GM12878 (cell line): ENCODE measurements around the gene CAPN1. TPM values are rescaled to one million over a fixed set of nuclear protein-coding genes. Genes with fewer than 3 reads are reported as not detected.

Experiments
- ATAC-seq: fragments of 200-7000 bp; cut with Tn5 transposase; 3 replicates; pipeline ENCODE4 v1.9.1; 2020; ENCODE audit warnings: mild to moderate bottlenecking, moderate library complexity
- BruUV-seq: library from RNA; stranded (reverse); fragments of 400-500 nt; replicated peaks from 2 replicates; lab custom pipeline; 2021; lab: Mats Ljungman, UMichigan
- CTCF ChIA-PET: fragments of 300-600 bp; sonication (Branson Sonifier 250); formaldehyde crosslinking; extraction: SDS; loops from one replicate; lab custom pipeline; 2021; ENCODE audit warnings: inconsistent platforms; lab: Yijun Ruan, JAX
- POLR2A ChIA-PET: fragments of 350-600 bp; formaldehyde crosslinking; extraction: SDS; loops from one replicate; lab custom pipeline; 2021; ENCODE audit warnings: inconsistent platforms; lab: Charles Lee
- RAD21 ChIA-PET: fragments of 300-600 bp; sonication (Branson Sonifier 250); formaldehyde crosslinking; loops from one replicate; lab custom pipeline; 2023; ENCODE audit warnings: antibody characterized with exemption; ENCODE audit not compliant: unreplicated experiment; lab: Charles Lee
- SMC1A ChIA-PET: fragments of 300-600 bp; sonication (Branson Sonifier 250); formaldehyde crosslinking; loops from one replicate; lab custom pipeline; 2023; ENCODE audit not compliant: unreplicated experiment, uncharacterized antibody; lab: Charles Lee
- DNase-seq: peaks from one replicate; pipeline ENCODE4 v3.0.0-alpha.2; 2011; ENCODE audit warnings: low read depth, low spot score
- FAIRE-seq: peaks from 3 replicates; lab custom pipeline; 2011; peaks lifted over from hg19 to GRCh38; lab: Jason Lieb, UNC
- H2AFZ ChIP-seq: 2 replicates; pipeline ENCODE4 v1.6.0; 2011; ENCODE audit warnings: low read depth, low read length, control low read depth; ENCODE audit not compliant: control insufficient read depth
- H3K27ac ChIP-seq: 2 replicates; pipeline ENCODE4 v1.5.1; 2011; ENCODE audit warnings: control low read depth; ENCODE audit not compliant: control insufficient read depth, insufficient read depth
- H3K27me3 ChIP-seq, 2 experiments: replicated peaks in 1 of 2; 2 replicates each; pipeline versions ENCODE4 v1.6.0 to v1.6.1; 2011; ENCODE audit warnings: low read length in 1 of 2; ENCODE audit not compliant: control insufficient read depth in 2 of 2, insufficient read depth in 2 of 2
- H3K36me3 ChIP-seq, 2 experiments: 2 replicates each; pipeline ENCODE4 v1.5.1; 2011; ENCODE audit warnings: low read length in 1 of 2; ENCODE audit not compliant: control insufficient read depth in 2 of 2, insufficient read depth in 2 of 2
- H3K4me1 ChIP-seq: 2 replicates; pipeline ENCODE4 v1.6.1; 2011; ENCODE audit warnings: mild to moderate bottlenecking, low read length, moderate library complexity, mixed read lengths; ENCODE audit not compliant: control insufficient read depth, insufficient read depth
- H3K4me2 ChIP-seq: 2 replicates; pipeline ENCODE4 v1.6.0; 2011; ENCODE audit warnings: control low read depth; ENCODE audit not compliant: control insufficient read depth, insufficient read depth
- H3K4me3 ChIP-seq: fragments of 200-600 bp; sonication (generic); 2 replicates; pipeline ENCODE4 v1.5.1; 2016
- H3K79me2 ChIP-seq: 2 replicates; pipeline ENCODE4 v1.6.0; 2011; ENCODE audit warnings: low read length; ENCODE audit not compliant: control insufficient read depth, insufficient read depth
- H3K9ac ChIP-seq: 2 replicates; pipeline ENCODE4 v1.8.0; 2011; ENCODE audit warnings: low read length, control low read depth, mixed read lengths; ENCODE audit not compliant: control insufficient read depth, insufficient read depth
- H3K9me3 ChIP-seq: replicated peaks from 3 replicates; pipeline ENCODE4 v1.5.1; 2011; ENCODE audit warnings: mild to moderate bottlenecking, low read length; ENCODE audit not compliant: control insufficient read depth, insufficient read depth
- H4K20me1 ChIP-seq: 2 replicates; pipeline ENCODE4 v1.6.0; 2011; ENCODE audit not compliant: control insufficient read depth, insufficient read depth
- ASH2L ChIP-seq: fragments of 300-600, 200-600 bp; sonication (generic); IDR thresholded peaks from 2 replicates; pipeline ENCODE4 v1.6.1; 2017; ENCODE audit warnings: low read depth, mild to moderate bottlenecking, borderline replicate concordance
- BACH1 ChIP-seq: fragments of 450-650 bp; IDR thresholded peaks from 2 replicates; pipeline ENCODE4 v1.6.1; 2017; ENCODE audit warnings: mild to moderate bottlenecking, borderline replicate concordance
- EED ChIP-seq: sonication (generic); IDR thresholded peaks from 2 replicates; pipeline ENCODE4 v1.6.1; 2016; ENCODE audit warnings: antibody characterized with exemption, low read depth
- EGR1 ChIP-seq, 2 experiments: IDR thresholded peaks; 1 replicate in 1 of 2; 2 replicates in 1 of 2; pipeline ENCODE4 v1.6.1; 2011 to 2012; ENCODE audit warnings: low read depth in 2 of 2, low read length in 2 of 2, borderline replicate concordance in 1 of 2, mild to moderate bottlenecking in 1 of 2, moderate library complexity in 1 of 2
- EP300 ChIP-seq, 2 experiments: fragments of 150-350 bp in 1 of 2; IDR thresholded peaks; 2 replicates each; pipeline ENCODE4 v1.6.1; 2011 to 2012; ENCODE audit warnings: low read depth in 2 of 2, low read length in 2 of 2, borderline replicate concordance in 1 of 2, improper control_type of control experiment in 1 of 2, inconsistent platforms in 1 of 2; ENCODE audit not compliant: control insufficient read depth in 1 of 2
- FOXK2 ChIP-seq: fragments of 450-650 bp; IDR thresholded peaks from 2 replicates; pipeline ENCODE4 v1.6.1; 2017; ENCODE audit warnings: mild to moderate bottlenecking, moderate library complexity
- GABPA ChIP-seq: IDR thresholded peaks from 2 replicates; pipeline ENCODE4 v1.6.1; 2014; ENCODE audit warnings: antibody characterized with exemption, low read depth, mild to moderate bottlenecking, inconsistent platforms
- POLR2A ChIP-seq: IDR thresholded peaks from 2 replicates; pipeline ENCODE4 v1.6.1; 2011; ENCODE audit warnings: low read depth, mild to moderate bottlenecking, low read length
- RAD21 ChIP-seq: IDR thresholded peaks from 2 replicates; pipeline ENCODE4 v1.6.1; 2011; ENCODE audit warnings: mild to moderate bottlenecking, low read depth, low read length, moderate library complexity; ENCODE audit not compliant: insufficient read depth
- STAT1 ChIP-seq: fragments of 450-650 bp; conservative IDR thresholded peaks from 2 replicates; pipeline ENCODE4 v1.6.1; 2014; ENCODE audit warnings: antibody characterized with exemption, mild to moderate bottlenecking
- TCF12 ChIP-seq: IDR thresholded peaks from 2 replicates; pipeline ENCODE4 v1.6.1; 2011; ENCODE audit warnings: low read depth, mild to moderate bottlenecking, low read length
- WGBS: methylation state at CpG from one replicate; pipeline ENCODE4 v1.1.6; 2016; ENCODE audit warnings: low lambda C conversion rate; ENCODE audit not compliant: insufficient replicate concordance, insufficient coverage; ENCODE audit errors: missing lambda C conversion rate; 5-methylcytosine and 5-hydroxymethylcytosine counted together
- in situ Hi-C: fragments of 300-500 bp; cut with MboI; formaldehyde crosslinking; loops from 9 replicates; pipeline ENCODE4 v1.14.3; 2018; ENCODE audit warnings: mixed read lengths
- intact Hi-C: fragments of 100-400 bp; cut with micrococcal nuclease; formaldehyde crosslinking; loops from one replicate; pipeline ENCODE4 v1.14.2; 2022; ENCODE audit not compliant: unreplicated experiment
- polyA plus RNA-seq, 11 experiments: library from polyadenylated mRNA; depleted of rRNA in 4 of 11; unstranded in 6 of 11; stranded (reverse) in 5 of 11; fragments of >200 nt; fragmentation: Nextera tagmentation in 4 of 11; fragmentation: Illumina TruSeq in 1 of 11; extraction: Ambion mirVana in 4 of 11; extraction: Trizol in 1 of 11; gene quantifications; 1 replicate in 1 of 11; 2 replicates in 10 of 11; pipeline versions ENCODE4 v1.2.1 to v1.2.3, GENCODE V29; 2011 to 2016; ENCODE audit warnings: inconsistent platforms in 2 of 11, missing spikeins in 2 of 11, low read depth in 1 of 11
- total RNA-seq, 4 experiments: library from RNA; depleted of rRNA in 3 of 4; stranded (reverse); fragments of >200 nt in 3 of 4; fragmentation: Illumina TruSeq in 1 of 4; extraction: Trizol in 1 of 4; gene quantifications; 2 replicates each; pipeline versions ENCODE4 v1.2.1 to v1.2.3, GENCODE V29; 2013 to 2021
- TF ChIP-seq, protein P1 (sequence below): fragments of 450-650 bp; formaldehyde crosslinking; IDR thresholded peaks from 2 replicates; pipeline ENCODE4 v1.4.0; 2020; ENCODE audit warnings: mild to moderate bottlenecking, moderate library complexity

Gene CAPN1
- total and polyA plus RNA-seq, 10 of the 15 experiments (the other 5 are each of a cell fraction or from before 2014, with no cell fraction given): 2.2 to 167 (median 77.3) TPM

DNA sequence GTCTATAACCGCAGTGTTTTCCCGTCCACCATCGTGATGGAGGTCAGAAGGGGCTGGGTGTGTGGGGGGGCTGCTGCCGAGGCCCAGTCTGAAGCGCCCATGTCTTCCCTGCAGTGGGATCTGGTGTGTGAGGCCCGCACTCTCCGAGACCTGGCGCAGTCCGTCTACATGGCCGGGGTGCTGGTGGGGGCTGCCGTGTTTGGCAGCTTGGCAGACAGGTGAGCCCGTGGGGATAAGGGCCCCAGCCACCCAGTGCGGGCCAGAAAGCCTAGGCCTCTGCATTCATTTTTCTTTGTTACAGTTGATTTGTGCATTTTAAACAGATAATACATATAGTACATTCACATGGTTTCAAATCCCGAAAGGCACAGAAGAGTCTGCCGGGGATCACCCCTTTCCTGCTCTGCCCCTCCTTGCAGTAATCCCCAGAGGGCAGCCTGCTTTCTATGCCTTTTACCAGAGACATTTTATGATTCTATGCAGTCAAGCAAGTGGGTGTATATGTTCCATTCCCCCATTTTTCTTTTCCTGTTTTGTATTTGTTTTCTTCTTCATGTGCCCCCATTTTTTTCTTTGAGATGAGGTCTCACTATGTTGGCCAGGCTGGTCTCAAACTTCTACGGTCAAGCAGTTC is 32.6 kb downstream of the CAPN1 start:
- H3K27ac ChIP-seq: no peak overlapping the region
- H3K79me2 ChIP-seq: no peaks in the 10 kb centered on the region
- in situ Hi-C loops (no loop called here), intact Hi-C loops (no loop called here)
- no peaks in the 10 kb centered on the region for H3K9me3 ChIP-seq
- ATAC-seq: no peak
- no peak overlapping the region for H3K4me3 ChIP-seq
- no TSS peak for BruUV-seq
- SMC1A ChIA-PET: interaction anchor here (0.6 kb wide), 1 partner anchor 1302 kb away, joined by 3 read pairs; no protein-coding TSS in a partner anchor
- peaks cover 7% of the 10 kb centered on the region for H3K4me1 ChIP-seq
- peaks cover 0 to 6% of the 10 kb centered on the region in 2 experiments; a peak in 2 of 4 replicates for H3K36me3 ChIP-seq
- no peak for FAIRE-seq
- CTCF ChIA-PET: interaction anchor here (1.0 to 1.1 kb wide), 2 partner anchors 10 to 138 kb away, joined by 3 to 4 read pairs; no protein-coding TSS in a partner anchor
- H3K9ac ChIP-seq: no peak overlapping the region
- H4K20me1 ChIP-seq: no peaks in the 10 kb centered on the region
- RAD21 ChIA-PET: interaction anchor here (0.7 to 0.9 kb wide), 2 partner anchors 11 to 14 kb away, joined by 3 to 4 read pairs; no protein-coding TSS in a partner anchor
- no peak overlapping the region for H3K4me2 ChIP-seq
- no peak overlapping the region for H2AFZ ChIP-seq
- no peaks in the 10 kb centered on the region for H3K27me3 ChIP-seq
- DNase-seq: no peak
- POLR2A ChIA-PET: no interaction called here
- WGBS: 61% methylated on average over 16 of the region's 16 CpGs
- TF ChIP-seq POLR2A: 0 out of 2 replicates have a peak, but pooled peaks have one; percentile 26
- no peak for TF ChIP-seq BACH1

DNA sequence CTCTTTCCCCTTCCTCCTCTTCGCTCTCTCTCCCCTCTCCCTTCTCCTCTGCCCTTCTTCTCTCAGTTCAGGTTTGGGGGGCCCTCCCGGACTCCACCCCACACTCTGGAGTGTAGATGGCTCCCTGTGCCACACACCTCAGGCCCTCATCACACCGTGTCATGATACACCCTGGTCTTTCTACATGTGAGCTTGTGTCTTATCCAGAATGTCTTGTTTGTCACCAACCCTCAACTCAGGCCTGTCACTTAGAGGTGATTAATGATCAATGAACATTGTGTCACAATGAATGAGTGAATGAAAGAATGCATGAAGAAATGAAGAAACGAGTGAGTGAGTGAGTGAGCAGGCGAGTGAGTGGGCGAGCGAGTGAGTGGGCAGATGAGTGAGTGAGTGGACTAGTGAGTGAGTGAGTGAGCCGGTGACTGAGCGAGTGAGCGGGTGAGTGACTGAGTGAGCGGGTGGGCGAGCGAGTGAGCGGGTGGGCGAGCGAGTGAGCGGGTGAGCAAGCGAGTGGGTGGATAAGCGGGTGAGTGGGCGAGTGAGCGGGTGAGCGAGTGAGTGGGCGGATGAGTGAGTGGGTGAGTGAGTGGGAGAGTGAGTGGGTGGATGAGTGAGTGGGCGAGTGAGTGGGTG is 33.8 kb downstream of the CAPN1 start:
- no peak overlapping the region for H3K9ac ChIP-seq
- no peaks in the 10 kb centered on the region for H3K9me3 ChIP-seq
- ATAC-seq (no peak), FAIRE-seq (no peak), DNase-seq (no peak)
- POLR2A ChIA-PET: no interaction called here
- H3K4me1 ChIP-seq: peaks cover 7% of the 10 kb centered on the region
- BruUV-seq: no TSS peak
- H2AFZ ChIP-seq: no peak overlapping the region
- no peak overlapping the region for H3K27ac ChIP-seq
- 67% methylated on average over 24 of the region's 24 CpGs for WGBS
- SMC1A ChIA-PET: no interaction called here
- RAD21 ChIA-PET: interaction anchor here (0.9 kb wide), 1 partner anchor 10 kb away, joined by 4 read pairs; no protein-coding TSS in a partner anchor
- CTCF ChIA-PET: interaction anchor here (1.0 kb wide), 1 partner anchor 11 kb away, joined by 3 read pairs; no protein-coding TSS in a partner anchor
- no peaks in the 10 kb centered on the region for H3K79me2 ChIP-seq
- intact Hi-C loops: no loop called here
- peaks cover 0 to 4% of the 10 kb centered on the region in 2 experiments; a peak in 2 of 4 replicates for H3K36me3 ChIP-seq
- H4K20me1 ChIP-seq: no peaks in the 10 kb centered on the region
- no peaks in the 10 kb centered on the region for H3K27me3 ChIP-seq
- H3K4me3 ChIP-seq: no peak overlapping the region
- no peak overlapping the region for H3K4me2 ChIP-seq
- in situ Hi-C loops: no loop called here
- TF ChIP-seq EP300 (IDR thresholded peaks at IDR 0.05; ENCODE audit: borderline replicate concordance in 1 of 2, control insufficient read depth in 1 of 2, low read depth in 2 of 2, low read length in 2 of 2): no peak
- TF ChIP-seq TCF12: no peak
- TF ChIP-seq RAD21: no peak
- no peak for TF ChIP-seq ASH2L
- TF ChIP-seq, protein P1, sequence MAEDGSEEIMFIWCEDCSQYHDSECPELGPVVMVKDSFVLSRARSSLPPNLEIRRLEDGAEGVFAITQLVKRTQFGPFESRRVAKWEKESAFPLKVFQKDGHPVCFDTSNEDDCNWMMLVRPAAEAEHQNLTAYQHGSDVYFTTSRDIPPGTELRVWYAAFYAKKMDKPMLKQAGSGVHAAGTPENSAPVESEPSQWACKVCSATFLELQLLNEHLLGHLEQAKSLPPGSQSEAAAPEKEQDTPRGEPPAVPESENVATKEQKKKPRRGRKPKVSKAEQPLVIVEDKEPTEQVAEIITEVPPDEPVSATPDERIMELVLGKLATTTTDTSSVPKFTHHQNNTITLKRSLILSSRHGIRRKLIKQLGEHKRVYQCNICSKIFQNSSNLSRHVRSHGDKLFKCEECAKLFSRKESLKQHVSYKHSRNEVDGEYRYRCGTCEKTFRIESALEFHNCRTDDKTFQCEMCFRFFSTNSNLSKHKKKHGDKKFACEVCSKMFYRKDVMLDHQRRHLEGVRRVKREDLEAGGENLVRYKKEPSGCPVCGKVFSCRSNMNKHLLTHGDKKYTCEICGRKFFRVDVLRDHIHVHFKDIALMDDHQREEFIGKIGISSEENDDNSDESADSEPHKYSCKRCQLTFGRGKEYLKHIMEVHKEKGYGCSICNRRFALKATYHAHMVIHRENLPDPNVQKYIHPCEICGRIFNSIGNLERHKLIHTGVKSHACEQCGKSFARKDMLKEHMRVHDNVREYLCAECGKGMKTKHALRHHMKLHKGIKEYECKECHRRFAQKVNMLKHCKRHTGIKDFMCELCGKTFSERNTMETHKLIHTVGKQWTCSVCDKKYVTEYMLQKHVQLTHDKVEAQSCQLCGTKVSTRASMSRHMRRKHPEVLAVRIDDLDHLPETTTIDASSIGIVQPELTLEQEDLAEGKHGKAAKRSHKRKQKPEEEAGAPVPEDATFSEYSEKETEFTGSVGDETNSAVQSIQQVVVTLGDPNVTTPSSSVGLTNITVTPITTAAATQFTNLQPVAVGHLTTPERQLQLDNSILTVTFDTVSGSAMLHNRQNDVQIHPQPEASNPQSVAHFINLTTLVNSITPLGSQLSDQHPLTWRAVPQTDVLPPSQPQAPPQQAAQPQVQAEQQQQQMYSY (CRISPR knock-in tag): no peak
- TF ChIP-seq EED: no peak
- TF ChIP-seq STAT1: no peak
- peak; percentile 71 to 80 for TF ChIP-seq EGR1 (IDR thresholded peaks at IDR 0.05; ENCODE audit: borderline replicate concordance in 1 of 2, low read depth in 2 of 2, low read length in 2 of 2)
- TF ChIP-seq FOXK2: no peak
- TF ChIP-seq GABPA: no peak
